CD14-positive monocyte (primary cell): Measurements from ENCODE around the gene AQP7. TPM values are rescaled to one million over a fixed set of nuclear protein-coding genes. Genes with fewer than 3 reads are reported as not detected.

Experiments used
- DNase-seq, 3 donors: peaks; one replicate each; pipeline ENCODE4 v3.0.0-alpha.2; 2011 to 2022
- H2AFZ ChIP-seq: 2 replicates; pipeline ENCODE4 v1.6.0; 2012; ENCODE audit warnings: mild to moderate bottlenecking, low read depth, low read length, inconsistent platforms; ENCODE audit not compliant: insufficient read depth, poor library complexity, severe bottlenecking
- H3K27ac ChIP-seq, 2 donors: 1 replicate in 1 of 2; 2 replicates in 1 of 2; pipeline ENCODE4 v1.5.1; 2012 to 2013; ENCODE audit warnings: low read length in 2 of 2, control low read depth in 1 of 2, inconsistent platforms in 1 of 2, low read depth in 1 of 2, mild to moderate bottlenecking in 1 of 2
- H3K27me3 ChIP-seq, 2 donors: one replicate each; pipeline versions ENCODE4 v1.6.0 to v1.6.1; 2011 to 2013; ENCODE audit warnings: low read length in 2 of 2; ENCODE audit not compliant: control insufficient read depth in 2 of 2, insufficient read depth in 2 of 2
- H3K36me3 ChIP-seq, 2 donors: replicated peaks in 1 of 2; 1 replicate in 1 of 2; 2 replicates in 1 of 2; pipeline versions ENCODE4 v1.5.1 to v1.6.1; 2012 to 2013; ENCODE audit warnings: low read length in 2 of 2, control low read depth in 1 of 2, inconsistent platforms in 1 of 2, mild to moderate bottlenecking in 1 of 2; ENCODE audit not compliant: insufficient read depth in 2 of 2, control insufficient read depth in 1 of 2
- H3K4me1 ChIP-seq, 2 donors: 1 replicate in 1 of 2; 2 replicates in 1 of 2; pipeline versions ENCODE4 v1.5.1 to v1.6.1; 2012 to 2013; ENCODE audit warnings: low read length in 2 of 2, control low read depth in 1 of 2, inconsistent platforms in 1 of 2, mild to moderate bottlenecking in 1 of 2, moderate library complexity in 1 of 2; ENCODE audit not compliant: insufficient read depth in 2 of 2, control insufficient read depth in 1 of 2
- H3K4me2 ChIP-seq: replicated peaks from 2 replicates; pipeline ENCODE3; 2012; ENCODE audit warnings: low read length, moderate library complexity, mild to moderate bottlenecking; ENCODE audit not compliant: poor library complexity, severe bottlenecking; ENCODE audit errors: extremely low read depth
- H3K4me3 ChIP-seq, 3 experiments: fragments of 200-600 bp in 1 of 3; sonication (generic) in 1 of 3; replicated peaks in 1 of 3; 1 replicate in 2 of 3; 2 replicates in 1 of 3; pipeline ENCODE4 v1.5.1; 2011 to 2013; ENCODE audit warnings: low read length in 3 of 3, mild to moderate bottlenecking in 3 of 3, control low read depth in 2 of 3, low read depth in 2 of 3, inconsistent platforms in 1 of 3, moderate library complexity in 1 of 3
- H3K79me2 ChIP-seq: 2 replicates; pipeline ENCODE4 v1.6.0; 2012; ENCODE audit warnings: mild to moderate bottlenecking, control low read depth, inconsistent platforms, low read length, moderate library complexity; ENCODE audit not compliant: insufficient read depth
- H3K9ac ChIP-seq: 2 replicates; pipeline ENCODE4 v1.6.0; 2017; ENCODE audit warnings: low read length, mild to moderate bottlenecking; ENCODE audit not compliant: insufficient read depth, poor library complexity, severe bottlenecking
- H3K9me3 ChIP-seq, 2 donors: replicated peaks in 1 of 2; 1 replicate in 1 of 2; 2 replicates in 1 of 2; pipeline versions ENCODE4 v1.5.1 to v1.6.1; 2012 to 2013; ENCODE audit warnings: low read length in 2 of 2, control low read depth in 1 of 2; ENCODE audit not compliant: control insufficient read depth in 1 of 2, insufficient read depth in 1 of 2
- H4K20me1 ChIP-seq: 2 replicates; pipeline ENCODE4 v1.6.0; 2012; ENCODE audit warnings: mild to moderate bottlenecking, low read length, control low read depth, moderate library complexity; ENCODE audit not compliant: insufficient read depth
- H3K27ac Mint-ChIP-seq, 7 donors: one replicate each; pipeline ENCODE4 v1.8.0; 2020; ENCODE audit warnings: mild to moderate bottlenecking in 7 of 7, mixed read lengths in 7 of 7, moderate library complexity in 6 of 7, inconsistent platforms in 2 of 7
- H3K27me3 Mint-ChIP-seq, 3 donors: one replicate each; pipeline ENCODE4 v1.8.0; 2021 to 2022; ENCODE audit warnings: low read depth in 3 of 3, mild to moderate bottlenecking in 3 of 3, mixed read lengths in 3 of 3, moderate library complexity in 3 of 3, inconsistent platforms in 1 of 3
- H3K36me3 Mint-ChIP-seq, 2 donors: one replicate each; pipeline ENCODE4 v1.8.0; 2020; ENCODE audit warnings: mixed read lengths in 2 of 2, inconsistent platforms in 1 of 2, mild to moderate bottlenecking in 1 of 2
- H3K4me1 Mint-ChIP-seq: one replicate; pipeline ENCODE4 v1.8.0; 2020; ENCODE audit warnings: mild to moderate bottlenecking, mixed read lengths
- H3K4me3 Mint-ChIP-seq, 2 donors: one replicate each; pipeline ENCODE4 v1.8.0; 2020; ENCODE audit warnings: mild to moderate bottlenecking in 2 of 2, mixed read lengths in 2 of 2, moderate library complexity in 1 of 2
- H3K9me3 Mint-ChIP-seq, 7 donors: one replicate each; pipeline ENCODE4 v1.8.0; 2020 to 2022; ENCODE audit warnings: mixed read lengths in 7 of 7, mild to moderate bottlenecking in 6 of 7, moderate library complexity in 6 of 7, inconsistent platforms in 2 of 7
- CTCF ChIP-seq: fragments of 200-600 bp; IDR thresholded peaks from one replicate; pipeline ENCODE4 v1.8.0; 2022; ENCODE audit warnings: antibody characterized with exemption, mild to moderate bottlenecking
- WGBS: methylation state at CpG from one replicate; pipeline ENCODE4 v1.1.5; 2013; ENCODE audit warnings: missing lambda C conversion rate; ENCODE audit not compliant: insufficient coverage; 5-methylcytosine and 5-hydroxymethylcytosine counted together
- intact Hi-C, 2 donors: fragments of 100-400 bp; cut with micrococcal nuclease; formaldehyde crosslinking; loops; one replicate each; pipeline versions ENCODE4 v1.15.0 to v1.15.1; 2023
- polyA plus RNA-seq, 3 donors: library from polyadenylated mRNA; depleted of rRNA in 1 of 3; unstranded in 2 of 3; stranded (reverse) in 1 of 3; fragments of 300-500 nt in 2 of 3; fragments of >200 nt in 1 of 3; fragmentation: Illumina TruSeq in 2 of 3; gene quantifications; 1 replicate in 2 of 3; 2 replicates in 1 of 3; pipeline ENCODE4 v1.2.3, GENCODE V29; 2012 to 2021

AQP7 gene
- polyA plus RNA-seq, 3 donors: not detected

- peaks cover 0 to 3% (median 0%) of the 10 kb centered on the region in 7 donors for H3K9me3 Mint-ChIP-seq
- H3K9ac ChIP-seq: no peak overlapping the region
- H3K4me1 Mint-ChIP-seq: peaks cover 16% of the 10 kb centered on the region
Observed at GRCh38 chr9:33443047-33443446, 40.7 kb upstream of the AQP7 start.

GRCh38 chr9:33442125-33442524 lies 39.8 kb upstream of the AQP7 start:
- H3K79me2 ChIP-seq: no peaks in the 10 kb centered on the region
- H3K27ac ChIP-seq: no peak overlapping the region
- Mint-ChIP-seq H3K27ac (no peak overlapping the region), H3K27me3 (peaks cover 6 to 15% (median 7%) of the 10 kb centered on the region in 3 donors), H3K4me1 (peaks cover 9% of the 10 kb centered on the region), H3K9me3 (peaks cover 0 to 3% (median 0%) of the 10 kb centered on the region in 7 donors), H3K36me3 (no peaks in the 10 kb centered on the region), H3K4me3 (no peak overlapping the region)
- no peak for TF ChIP-seq CTCF
- no peak overlapping the region for H2AFZ ChIP-seq
- H3K9ac ChIP-seq: no peak overlapping the region
- H3K4me1 ChIP-seq: peaks cover 5 to 6% of the 10 kb centered on the region in 2 donors
- no peak overlapping the region for H3K4me2 ChIP-seq
- H3K36me3 ChIP-seq: no peaks in the 10 kb centered on the region
- intact Hi-C loops: no loop called here
- DNase-seq: no peak
- WGBS: 99% methylated on average over 11 of the region's 15 CpGs
- H3K9me3 ChIP-seq: no peaks in the 10 kb centered on the region
- peaks cover 0 to 2% of the 10 kb centered on the region in 2 donors for H3K27me3 ChIP-seq
- no peak overlapping the region for H3K4me3 ChIP-seq
- H4K20me1 ChIP-seq: no peaks in the 10 kb centered on the region

More at GRCh38 chr9:33443047-33443446, 40.7 kb upstream of the AQP7 start:
- no peak overlapping the region for H3K4me3 ChIP-seq
- Mint-ChIP-seq H3K36me3 (no peaks in the 10 kb centered on the region), H3K27ac (no peak overlapping the region), H3K4me3 (no peak overlapping the region), H3K27me3 (peaks cover 11 to 23% (median 12%) of the 10 kb centered on the region in 3 donors)
- intact Hi-C loops: no loop called here
- peaks cover 11 to 15% of the 10 kb centered on the region in 2 donors for H3K4me1 ChIP-seq
- no peak overlapping the region for H2AFZ ChIP-seq
- no peaks in the 10 kb centered on the region for H3K36me3 ChIP-seq
- WGBS: 78% methylated on average over 5 of the region's 9 CpGs
- H3K9me3 ChIP-seq: no peaks in the 10 kb centered on the region
- no peaks in the 10 kb centered on the region for H4K20me1 ChIP-seq
- peaks cover 1 to 8% of the 10 kb centered on the region in 2 donors for H3K27me3 ChIP-seq
- no peak overlapping the region for H3K27ac ChIP-seq
- no peaks in the 10 kb centered on the region for H3K79me2 ChIP-seq
- no peak for DNase-seq
- TF ChIP-seq CTCF: no peak
- no peak overlapping the region for H3K4me2 ChIP-seq
